Neural progenitor cell (in vitro differentiated cells): ENCODE data around the gene MBOAT1. TPM values are rescaled to one million over a fixed set of nuclear protein-coding genes. Genes with fewer than 3 reads are reported as not detected.

Source experiments
- DNase-seq: peaks from one replicate; pipeline ENCODE4 v3.0.0-alpha.2; 2016; ENCODE audit warnings: low spot score
- H2AFZ ChIP-seq: fragments of 200-600 bp; sonication (generic); replicated peaks from 2 replicates; pipeline ENCODE4 v1.6.1; 2016; ENCODE audit warnings: antibody characterized with exemption
- H3F3A ChIP-seq: fragments of 200-600 bp; sonication (generic); 2 replicates; pipeline ENCODE4 v1.6.1; 2016; ENCODE audit warnings: antibody characterized with exemption, low read depth
- H3K27ac ChIP-seq: fragments of 200-600 bp; sonication (generic); 2 replicates; pipeline ENCODE4 v1.5.1; 2016; ENCODE audit warnings: mild to moderate bottlenecking
- H3K27me3 ChIP-seq: fragments of 200-600 bp; sonication (generic); 2 replicates; pipeline ENCODE4 v1.6.1; 2016; ENCODE audit warnings: mild to moderate bottlenecking, moderate library complexity
- H3K36me3 ChIP-seq: fragments of 200-600 bp; sonication (generic); 2 replicates; pipeline ENCODE4 v1.5.1; 2016
- H3K4me1 ChIP-seq: fragments of 200-600 bp; sonication (generic); 2 replicates; pipeline ENCODE4 v1.6.1; 2016; ENCODE audit warnings: mixed run types
- H3K4me2 ChIP-seq: fragments of 200-600 bp; sonication (generic); 2 replicates; pipeline ENCODE4 v1.6.1; 2016
- H3K4me3 ChIP-seq: fragments of 200-600 bp; sonication (generic); 2 replicates; pipeline ENCODE4 v1.5.1; 2016
- H3K79me2 ChIP-seq: fragments of 200-600 bp; sonication (generic); 2 replicates; pipeline ENCODE4 v1.6.1; 2016; ENCODE audit warnings: low read depth
- H3K9ac ChIP-seq: fragments of 200-600 bp; sonication (generic); 2 replicates; pipeline ENCODE4 v1.6.1; 2016
- H3K9me3 ChIP-seq: fragments of 200-600 bp; sonication (generic); 2 replicates; pipeline ENCODE4 v1.5.1; 2016; ENCODE audit warnings: low read depth
- H4K20me1 ChIP-seq: fragments of 200-600 bp; sonication (generic); 2 replicates; pipeline ENCODE4 v1.6.1; 2016; ENCODE audit warnings: low read depth
- H3K27ac Mint-ChIP-seq: 3 replicates; pipeline ENCODE4 v1.8.0; 2021; ENCODE audit warnings: mixed read lengths
- H3K27me3 Mint-ChIP-seq: 2 replicates; pipeline ENCODE4 v1.8.0; 2022; ENCODE audit warnings: low read depth, mild to moderate bottlenecking, inconsistent platforms, moderate library complexity, mixed read lengths; ENCODE audit not compliant: insufficient read depth
- H3K36me3 Mint-ChIP-seq: 3 replicates; pipeline ENCODE4 v1.8.0; 2021; ENCODE audit warnings: mixed read lengths
- H3K4me1 Mint-ChIP-seq: 3 replicates; pipeline ENCODE4 v1.8.0; 2021; ENCODE audit warnings: mixed read lengths
- H3K4me3 Mint-ChIP-seq: 3 replicates; pipeline ENCODE4 v1.8.0; 2021; ENCODE audit warnings: mild to moderate bottlenecking, moderate library complexity, mixed read lengths
- H3K9me3 Mint-ChIP-seq: 3 replicates; pipeline ENCODE4 v1.8.0; 2020; ENCODE audit warnings: mixed read lengths
- CTCF ChIP-seq: fragments of 200-600 bp; sonication (generic); IDR thresholded peaks from 2 replicates; pipeline ENCODE4 v1.5.1; 2017; ENCODE audit warnings: antibody characterized with exemption, mild to moderate bottlenecking
- EZH2 ChIP-seq: fragments of 200-600 bp; sonication (generic); IDR thresholded peaks from 2 replicates; pipeline ENCODE4 v1.6.1; 2017; ENCODE audit warnings: antibody characterized with exemption, mild to moderate bottlenecking, moderate library complexity
- EZH2phosphoT487 ChIP-seq: fragments of 200-600 bp; sonication (generic); IDR thresholded peaks from 2 replicates; pipeline ENCODE4 v1.6.1; 2017; ENCODE audit warnings: antibody characterized with exemption
- total RNA-seq: library from RNA; depleted of rRNA; stranded (reverse); fragments of >200 nt; gene quantifications from 2 replicates; pipeline ENCODE4 v1.2.3, GENCODE V29; 2015; ENCODE audit warnings: low replicate concordance

Gene MBOAT1
- 0.45 and 1.1 TPM in 2 replicates for total RNA-seq

- peaks cover 20% of the 10 kb centered on the region for H3F3A ChIP-seq
- TF ChIP-seq CTCF = no peak
- TF ChIP-seq EZH2phosphoT487 = no peak
- no peak for TF ChIP-seq EZH2
- no peak within 1 kb of the TSS for H3K27ac ChIP-seq
- peaks cover 21% of the 10 kb centered on the region for H3K27me3 Mint-ChIP-seq
- H2AFZ ChIP-seq = peak within 1 kb of the TSS; percentile 91
- DNase-seq = peak; percentile 83
- H3K4me2 ChIP-seq = peak within 1 kb of the TSS; percentile 88
- no peaks in the 10 kb centered on the region for H3K36me3 Mint-ChIP-seq
- no peak within 1 kb of the TSS for H3K9ac ChIP-seq
- peaks cover 19% of the 10 kb centered on the region for H3K4me1 Mint-ChIP-seq
- peak within 1 kb of the TSS; percentile 66 for H3K4me3 ChIP-seq
- H3K36me3 ChIP-seq = no peaks in the 10 kb centered on the region
- peak within 1 kb of the TSS; percentile 93 for H3K4me3 Mint-ChIP-seq
- no peaks in the 10 kb centered on the region for H3K79me2 ChIP-seq
- peaks cover 18% of the 10 kb centered on the region for H3K4me1 ChIP-seq
- H3K27me3 ChIP-seq = peaks cover 63% of the 10 kb centered on the region
- H3K9me3 Mint-ChIP-seq = no peaks in the 10 kb centered on the region
- peak within 1 kb of the TSS; percentile 25 for H3K27ac Mint-ChIP-seq
- no peaks in the 10 kb centered on the region for H4K20me1 ChIP-seq
- H3K9me3 ChIP-seq = no peaks in the 10 kb centered on the region
Measured at GRCh38 chr6:20212392-20213111, at the start of gene MBOAT1. MBOAT1 (minus strand) TSS chr6:20212469; CDS start chr6:20212234, 235 bp downstream.

- no peak overlapping the region for H3K4me2 ChIP-seq
- Mint-ChIP-seq H3K4me3 (no peak overlapping the region), H3K27ac (no peak overlapping the region), H3K9me3 (peaks cover 14% of the 10 kb centered on the region), H3K36me3 (no peaks in the 10 kb centered on the region), H3K27me3 (no peaks in the 10 kb centered on the region), H3K4me1 (no peaks in the 10 kb centered on the region)
- H3K79me2 ChIP-seq = no peaks in the 10 kb centered on the region
- H3K4me1 ChIP-seq = no peaks in the 10 kb centered on the region
- TF ChIP-seq CTCF = no peak
- no peaks in the 10 kb centered on the region for H4K20me1 ChIP-seq
- H3K27ac ChIP-seq = no peak overlapping the region
- H3K27me3 ChIP-seq = no peaks in the 10 kb centered on the region
- no peak overlapping the region for H3K4me3 ChIP-seq
- DNase-seq = no peak
- H2AFZ ChIP-seq = no peak overlapping the region
- no peaks in the 10 kb centered on the region for H3F3A ChIP-seq
- no peak overlapping the region for H3K9ac ChIP-seq
- H3K36me3 ChIP-seq = no peaks in the 10 kb centered on the region
- peaks cover 8% of the 10 kb centered on the region for H3K9me3 ChIP-seq
Measured at GRCh38 chr6:20261685-20262084, 49.4 kb upstream of the MBOAT1 start.

- Histone ChIP-seq H4K20me1 (no peaks in the 10 kb centered on the region), H3K4me3 (no peak overlapping the region), H3K79me2 (no peaks in the 10 kb centered on the region), H3K36me3 (no peaks in the 10 kb centered on the region), H3K4me1 (no peaks in the 10 kb centered on the region), H3F3A (no peaks in the 10 kb centered on the region), H2AFZ (no peak overlapping the region), H3K27me3 (no peaks in the 10 kb centered on the region), H3K27ac (no peak overlapping the region), H3K9ac (no peak overlapping the region), H3K9me3 (peaks cover 8% of the 10 kb centered on the region), H3K4me2 (no peak overlapping the region)
- Mint-ChIP-seq H3K36me3 (no peaks in the 10 kb centered on the region), H3K27me3 (no peaks in the 10 kb centered on the region), H3K4me3 (no peak overlapping the region), H3K9me3 (peaks cover 14% of the 10 kb centered on the region), H3K4me1 (no peaks in the 10 kb centered on the region), H3K27ac (no peak overlapping the region)
- TF ChIP-seq EZH2phosphoT487 (no peak), CTCF (no peak), EZH2 (no peak)
- DNase-seq = no peak
Measured at GRCh38 chr6:20260360-20260759, 48.1 kb upstream of the MBOAT1 start.
